ENCODE data around the gene NEDD4.
"Not testable (repeated sequence)": the region's sequence is repeated elsewhere in the genome, so short reads cannot be mapped to it uniquely, and the experiment has no call there.

- not testable (repeated sequence) for TF ChIP-seq ZFP36 (IDR thresholded peaks at IDR 0.05; ENCODE audit: borderline replicate concordance, partially characterized antibody); POLR2A (IDR thresholded peaks at IDR 0.05; ENCODE audit: low read length); EHMT2 (IDR thresholded peaks at IDR 0.05; ENCODE audit: low read depth); CTCF (IDR thresholded peaks at IDR 0.05); JUN (IDR thresholded peaks at IDR 0.05); BHLHE40 (IDR thresholded peaks at IDR 0.05; ENCODE audit: low read depth, low read length); CHD4 (IDR thresholded peaks at IDR 0.05; ENCODE audit: borderline replicate concordance); FOSB (CRISPR knock-in tag; IDR thresholded peaks at IDR 0.05); MYC (IDR thresholded peaks at IDR 0.05; ENCODE audit: borderline replicate concordance, low read length); FOSL2 (IDR thresholded peaks at IDR 0.05); FOSL2 (CRISPR knock-in tag; IDR thresholded peaks at IDR 0.05); RFX5 (IDR thresholded peaks at IDR 0.05)
These were observed 150.5 kb downstream of the NEDD4 start for GRCh38 chr15:55842897-55843296.

Measured in A549 (cell line).